ENCODE data around the gene CDKN1C.
"Not testable (repeated sequence)": the region's sequence is repeated elsewhere in the genome, so short reads cannot be mapped to it uniquely, and the experiment has no call there.

The CDKN1C gene

GRCh38 chr11:2922655-2923054 is 37.1 kb upstream of the CDKN1C start:
- no peak for DNase-seq

GRCh38 chr11:2921742-2922493 is 36.3 kb upstream of the CDKN1C start:
- DNase-seq, result no peak

GRCh38 chr11:2921261-2921660 is 35.7 kb upstream of the CDKN1C start:
- no peak for DNase-seq

- no peak for DNase-seq
Observed at GRCh38 chr11:2920343-2920742, 34.8 kb upstream of the CDKN1C start.

- DNase-seq, result no peak
Observed at GRCh38 chr11:2919837-2920236, 34.3 kb upstream of the CDKN1C start.

- no peak for DNase-seq
Observed at GRCh38 chr11:2919188-2919587, 33.6 kb upstream of the CDKN1C start.

GRCh38 chr11:2917842-2918490 is 32.4 kb upstream of the CDKN1C start:
- DNase-seq, result no peak

GRCh38 chr11:2916892-2917645 is 31.5 kb upstream of the CDKN1C start:
- no peak for DNase-seq

- DNase-seq, result no peak
Observed at GRCh38 chr11:2916114-2916891, 30.7 kb upstream of the CDKN1C start.

GRCh38 chr11:2915473-2915872 is 29.9 kb upstream of the CDKN1C start:
- no peak for DNase-seq

GRCh38 chr11:2914455-2915195 is 29.1 kb upstream of the CDKN1C start:
- DNase-seq, result no peak

- no peak for DNase-seq
Observed at GRCh38 chr11:2913776-2914175, 28.2 kb upstream of the CDKN1C start.

- peak; percentile 40 for DNase-seq
Observed at GRCh38 chr11:2913019-2913431, 27.4 kb upstream of the CDKN1C start.

GRCh38 chr11:2912498-2912897 is 26.9 kb upstream of the CDKN1C start:
- peak; percentile 87 for DNase-seq

- DNase-seq, result no peak
Observed at GRCh38 chr11:2911785-2912391, 26.3 kb upstream of the CDKN1C start.

GRCh38 chr11:2911088-2911784 is 25.7 kb upstream of the CDKN1C start:
- DNase-seq, result no peak

GRCh38 chr11:2910401-2910955 is 24.9 kb upstream of the CDKN1C start:
- no peak for DNase-seq

GRCh38 chr11:2909133-2909902 is 23.7 kb upstream of the CDKN1C start:
- no peak for DNase-seq

- DNase-seq, result no peak
Observed at GRCh38 chr11:2908130-2908529, 22.6 kb upstream of the CDKN1C start.

GRCh38 chr11:2905299-2905698 is 19.7 kb upstream of the CDKN1C start:
- not testable (repeated sequence) for DNase-seq
